ENCODE results near the gene RPL9. TPM values are rescaled to one million over a fixed set of nuclear protein-coding genes. Genes with fewer than 3 reads are reported as not detected.

Gene RPL9
- total and polyA plus RNA-seq, 2 of the 13 experiments (the other 11 are each of a cell fraction or from before 2014, with no cell fraction given), result 993 to 2,148 TPM

- TF ChIP-seq, protein P1, sequence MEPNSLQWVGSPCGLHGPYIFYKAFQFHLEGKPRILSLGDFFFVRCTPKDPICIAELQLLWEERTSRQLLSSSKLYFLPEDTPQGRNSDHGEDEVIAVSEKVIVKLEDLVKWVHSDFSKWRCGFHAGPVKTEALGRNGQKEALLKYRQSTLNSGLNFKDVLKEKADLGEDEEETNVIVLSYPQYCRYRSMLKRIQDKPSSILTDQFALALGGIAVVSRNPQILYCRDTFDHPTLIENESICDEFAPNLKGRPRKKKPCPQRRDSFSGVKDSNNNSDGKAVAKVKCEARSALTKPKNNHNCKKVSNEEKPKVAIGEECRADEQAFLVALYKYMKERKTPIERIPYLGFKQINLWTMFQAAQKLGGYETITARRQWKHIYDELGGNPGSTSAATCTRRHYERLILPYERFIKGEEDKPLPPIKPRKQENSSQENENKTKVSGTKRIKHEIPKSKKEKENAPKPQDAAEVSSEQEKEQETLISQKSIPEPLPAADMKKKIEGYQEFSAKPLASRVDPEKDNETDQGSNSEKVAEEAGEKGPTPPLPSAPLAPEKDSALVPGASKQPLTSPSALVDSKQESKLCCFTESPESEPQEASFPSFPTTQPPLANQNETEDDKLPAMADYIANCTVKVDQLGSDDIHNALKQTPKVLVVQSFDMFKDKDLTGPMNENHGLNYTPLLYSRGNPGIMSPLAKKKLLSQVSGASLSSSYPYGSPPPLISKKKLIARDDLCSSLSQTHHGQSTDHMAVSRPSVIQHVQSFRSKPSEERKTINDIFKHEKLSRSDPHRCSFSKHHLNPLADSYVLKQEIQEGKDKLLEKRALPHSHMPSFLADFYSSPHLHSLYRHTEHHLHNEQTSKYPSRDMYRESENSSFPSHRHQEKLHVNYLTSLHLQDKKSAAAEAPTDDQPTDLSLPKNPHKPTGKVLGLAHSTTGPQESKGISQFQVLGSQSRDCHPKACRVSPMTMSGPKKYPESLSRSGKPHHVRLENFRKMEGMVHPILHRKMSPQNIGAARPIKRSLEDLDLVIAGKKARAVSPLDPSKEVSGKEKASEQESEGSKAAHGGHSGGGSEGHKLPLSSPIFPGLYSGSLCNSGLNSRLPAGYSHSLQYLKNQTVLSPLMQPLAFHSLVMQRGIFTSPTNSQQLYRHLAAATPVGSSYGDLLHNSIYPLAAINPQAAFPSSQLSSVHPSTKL (CRISPR knock-in tag; IDR thresholded peaks at IDR 0.05), result no peak
- TF ChIP-seq, protein P2, sequence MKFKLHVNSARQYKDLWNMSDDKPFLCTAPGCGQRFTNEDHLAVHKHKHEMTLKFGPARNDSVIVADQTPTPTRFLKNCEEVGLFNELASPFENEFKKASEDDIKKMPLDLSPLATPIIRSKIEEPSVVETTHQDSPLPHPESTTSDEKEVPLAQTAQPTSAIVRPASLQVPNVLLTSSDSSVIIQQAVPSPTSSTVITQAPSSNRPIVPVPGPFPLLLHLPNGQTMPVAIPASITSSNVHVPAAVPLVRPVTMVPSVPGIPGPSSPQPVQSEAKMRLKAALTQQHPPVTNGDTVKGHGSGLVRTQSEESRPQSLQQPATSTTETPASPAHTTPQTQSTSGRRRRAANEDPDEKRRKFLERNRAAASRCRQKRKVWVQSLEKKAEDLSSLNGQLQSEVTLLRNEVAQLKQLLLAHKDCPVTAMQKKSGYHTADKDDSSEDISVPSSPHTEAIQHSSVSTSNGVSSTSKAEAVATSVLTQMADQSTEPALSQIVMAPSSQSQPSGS (CRISPR knock-in tag; IDR thresholded peaks at IDR 0.05), result peak; percentile 55; the same call in 1 of the 2 replicates
- TF ChIP-seq SMAD3 (CRISPR knock-in tag; IDR thresholded peaks at IDR 0.05) (no peak), ATF1 (CRISPR knock-in tag; IDR thresholded peaks at IDR 0.05) (peak; percentile 47; the same call in 1 of the 2 replicates), ARNT (IDR thresholded peaks at IDR 0.05) (no peak)
- TF ChIP-seq, protein P3, sequence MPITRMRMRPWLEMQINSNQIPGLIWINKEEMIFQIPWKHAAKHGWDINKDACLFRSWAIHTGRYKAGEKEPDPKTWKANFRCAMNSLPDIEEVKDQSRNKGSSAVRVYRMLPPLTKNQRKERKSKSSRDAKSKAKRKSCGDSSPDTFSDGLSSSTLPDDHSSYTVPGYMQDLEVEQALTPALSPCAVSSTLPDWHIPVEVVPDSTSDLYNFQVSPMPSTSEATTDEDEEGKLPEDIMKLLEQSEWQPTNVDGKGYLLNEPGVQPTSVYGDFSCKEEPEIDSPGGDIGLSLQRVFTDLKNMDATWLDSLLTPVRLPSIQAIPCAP (CRISPR knock-in tag; IDR thresholded peaks at IDR 0.05; ENCODE audit: low read depth), result no peak
Measured at GRCh38 chr4:39464886-39465501, 6.3 kb upstream of the RPL9 start (continued).

All from HepG2 (cell line).